Rectal smooth muscle tissue (tissue), 1 donor: ENCODE results near the gene PAQR5.
A peak's percentile ranks its signal among the peaks of the same experiment; 100 is the strongest.
"Not testable (repeated sequence)": the region's sequence is repeated elsewhere in the genome, so short reads cannot be mapped to it uniquely, and the experiment has no call there.

ENCODE experiments used
- H3K27ac ChIP-seq: one replicate; pipeline ENCODE4 v1.7.0; 2013; ENCODE audit warnings: low read depth, low read length, inconsistent platforms
- H3K27me3 ChIP-seq: one replicate; pipeline ENCODE4 v1.7.0; 2013; ENCODE audit warnings: low read length; ENCODE audit not compliant: control insufficient read depth, insufficient read depth
- H3K36me3 ChIP-seq: one replicate; pipeline ENCODE4 v1.7.0; 2013; ENCODE audit warnings: low read length; ENCODE audit not compliant: control insufficient read depth, insufficient read depth
- H3K4me1 ChIP-seq: one replicate; pipeline ENCODE4 v1.7.0; 2013; ENCODE audit warnings: low read length; ENCODE audit not compliant: control insufficient read depth, insufficient read depth
- H3K4me3 ChIP-seq: one replicate; pipeline ENCODE4 v1.7.0; 2013; ENCODE audit warnings: low read length
- H3K9ac ChIP-seq: one replicate; pipeline ENCODE4 v1.7.0; 2013; ENCODE audit warnings: low read length

The PAQR5 gene

DNA sequence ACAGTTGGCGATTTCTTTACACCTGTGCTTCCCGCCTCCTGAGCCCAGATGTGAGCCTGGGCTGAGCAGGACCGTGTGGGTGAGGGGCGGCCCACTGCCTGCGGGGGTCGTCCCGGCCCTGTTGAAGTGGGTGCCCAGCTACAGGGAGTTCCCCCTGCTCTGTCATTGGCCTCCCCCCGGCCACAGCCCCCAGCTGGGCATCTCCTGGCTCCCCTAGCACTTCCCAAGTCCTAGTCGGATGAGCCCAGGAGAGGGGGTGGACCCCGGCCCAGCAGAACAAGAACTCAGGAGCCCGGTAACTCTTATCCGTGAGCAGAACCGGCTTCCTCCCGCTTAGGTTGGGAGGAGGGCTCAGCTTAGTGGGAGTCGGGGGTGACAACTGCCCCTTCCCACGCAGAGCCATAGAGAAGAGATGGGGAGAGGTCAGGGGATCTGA, 757 bp downstream of the PAQR5 start:
- H3K9ac ChIP-seq, result no peak overlapping the region
- no peaks in the 10 kb centered on the region for H3K4me1 ChIP-seq
- H3K4me3 ChIP-seq, result peak overlapping the region; percentile 35
- H3K27me3 ChIP-seq, result peaks cover 9% of the 10 kb centered on the region
- no peak overlapping the region for H3K27ac ChIP-seq
- no peaks in the 10 kb centered on the region for H3K36me3 ChIP-seq

DNA sequence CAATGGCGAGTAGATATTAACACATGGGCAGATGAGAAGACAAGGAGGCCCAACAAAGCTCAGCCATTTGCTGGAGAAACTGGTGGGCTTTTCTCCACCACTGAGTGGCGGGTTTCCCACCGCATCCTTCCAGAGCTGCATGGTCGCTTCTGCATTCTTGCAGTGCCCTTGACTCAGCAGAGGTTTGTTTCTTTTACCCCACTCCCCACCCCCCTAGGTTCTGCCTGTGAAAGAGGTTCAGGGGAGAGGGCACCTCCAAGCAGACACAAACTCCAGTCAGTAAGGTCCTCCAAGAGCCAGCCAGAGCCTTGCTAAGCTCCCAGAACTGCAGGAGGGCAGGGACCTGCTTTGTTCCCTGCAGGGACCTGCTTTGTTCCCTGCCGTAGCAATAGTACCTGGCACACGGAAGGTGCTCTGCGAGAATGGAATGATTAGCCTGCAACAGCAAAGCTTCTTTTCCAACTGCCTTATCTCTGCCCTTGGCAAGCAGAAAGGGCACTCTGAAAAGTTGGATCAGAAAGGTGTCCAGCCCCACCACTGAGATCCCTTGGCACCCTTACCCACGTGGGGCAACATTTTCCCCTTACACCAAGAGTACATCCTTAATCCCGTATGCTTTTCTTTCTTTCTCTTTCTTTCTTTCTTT, 1.4 kb downstream of the PAQR5 start:
- peak overlapping the region; percentile 35 for H3K4me3 ChIP-seq
- H3K4me1 ChIP-seq, result no peaks in the 10 kb centered on the region
- H3K9ac ChIP-seq, result no peak overlapping the region
- peaks cover 9% of the 10 kb centered on the region for H3K27me3 ChIP-seq
- no peaks in the 10 kb centered on the region for H3K36me3 ChIP-seq
- H3K27ac ChIP-seq, result no peak overlapping the region

DNA sequence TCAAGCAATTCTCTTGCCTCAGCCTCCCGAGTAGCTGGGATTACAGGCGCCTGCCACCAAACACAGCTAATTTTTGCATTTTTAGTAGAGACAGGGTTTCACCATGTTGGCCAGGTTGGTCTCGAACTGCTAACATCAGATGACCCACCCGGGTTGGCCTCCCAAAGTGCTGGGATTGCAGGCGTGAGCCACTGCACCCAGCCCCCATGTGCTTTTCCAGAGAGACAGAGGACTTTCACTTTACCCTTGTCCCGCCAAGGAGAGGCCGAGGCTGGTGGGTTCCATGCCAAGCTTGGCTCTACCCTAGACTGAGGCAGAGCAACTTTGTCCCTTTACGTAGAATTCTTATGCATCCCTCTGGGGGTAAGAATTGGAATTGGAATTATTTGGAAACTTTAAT, 2.4 kb downstream of the PAQR5 start:
- H3K4me1 ChIP-seq, H3K27me3 ChIP-seq, H3K27ac ChIP-seq, H3K9ac ChIP-seq, H3K36me3 ChIP-seq: not testable (repeated sequence)
- H3K4me3 ChIP-seq, result peak overlapping the region; percentile 18

DNA sequence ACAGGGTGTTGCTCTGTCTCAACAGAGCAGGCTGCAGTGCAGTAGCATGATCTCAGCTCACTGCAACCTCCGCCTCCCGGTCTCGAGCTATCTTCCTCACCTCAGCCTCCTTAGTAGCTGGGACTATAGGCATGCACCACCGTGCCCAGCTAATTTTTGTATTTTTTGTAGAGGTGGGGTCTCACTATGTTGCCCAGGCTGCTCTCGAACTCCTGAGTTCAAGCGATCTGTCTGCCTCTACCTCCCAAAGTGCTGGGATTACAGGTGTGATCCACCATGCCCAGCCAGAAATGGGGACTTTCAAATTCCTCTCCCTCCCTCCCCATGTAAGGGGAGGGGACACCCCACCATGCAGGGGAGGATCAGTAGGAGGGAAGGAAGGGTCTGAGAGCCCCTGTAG, 3.4 kb downstream of the PAQR5 start:
- H3K27me3 ChIP-seq, H3K4me3 ChIP-seq, H3K36me3 ChIP-seq, H3K4me1 ChIP-seq, H3K9ac ChIP-seq, H3K27ac ChIP-seq: not testable (repeated sequence)

DNA sequence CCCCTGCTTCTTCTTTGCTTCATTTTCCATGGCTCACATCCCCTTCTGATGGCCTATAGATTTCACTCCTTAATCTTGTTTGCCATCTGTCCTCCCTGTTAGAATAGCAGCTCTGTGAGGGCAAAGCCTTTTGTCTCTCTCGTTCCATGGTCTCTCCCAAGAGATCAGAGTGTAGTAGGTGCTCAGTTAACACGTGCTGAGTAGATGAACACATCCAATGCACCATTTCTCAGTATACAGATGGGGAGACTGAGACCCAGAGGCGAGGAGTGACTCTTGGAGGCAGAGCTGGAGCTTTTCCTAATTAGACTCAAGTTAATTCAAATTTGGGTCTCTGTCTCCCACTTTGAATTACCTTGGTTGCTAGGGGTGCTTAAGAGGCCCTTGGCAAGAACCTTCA, 4.2 kb downstream of the PAQR5 start:
- peaks cover 9% of the 10 kb centered on the region for H3K27me3 ChIP-seq

DNA sequence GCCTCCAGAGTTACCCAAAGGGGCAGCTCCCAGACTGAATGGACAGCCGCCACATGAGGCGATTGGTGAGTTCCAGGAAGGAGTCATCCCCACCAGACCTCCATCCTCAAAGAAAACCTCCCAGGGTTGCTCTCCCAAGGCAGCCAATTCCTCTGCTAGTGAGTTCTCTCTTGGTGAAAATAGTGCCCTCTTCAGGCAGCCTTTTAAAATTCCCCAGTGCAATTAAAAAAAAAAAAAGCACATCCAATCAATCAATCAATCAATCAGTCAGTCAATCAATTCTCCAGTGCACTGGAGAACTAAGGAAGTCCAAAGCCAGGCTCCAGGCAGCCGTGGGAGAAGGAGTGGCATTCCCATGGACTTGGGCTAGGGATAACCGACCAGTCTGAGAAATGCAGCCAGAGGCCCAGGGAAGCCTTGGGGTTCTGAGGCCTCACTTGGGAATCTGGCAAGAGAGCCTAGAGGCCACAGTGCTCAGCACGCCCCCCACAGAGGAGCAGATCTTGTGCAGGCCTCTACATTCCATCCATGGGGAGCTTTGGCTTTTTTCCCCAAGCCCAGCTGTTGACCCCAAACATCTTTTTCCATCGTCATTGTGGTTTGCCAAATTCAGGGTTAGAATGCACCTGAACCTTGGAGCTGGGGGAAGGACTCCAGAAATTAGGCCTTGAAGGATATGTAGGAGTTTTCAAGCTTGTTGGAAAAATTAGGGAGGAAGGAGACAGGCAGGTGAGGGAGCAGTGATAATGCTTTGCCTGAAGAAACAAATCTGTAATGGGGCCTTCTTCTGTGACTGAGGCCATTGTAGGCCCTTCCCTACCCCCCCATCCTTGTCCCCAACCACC, 4.8 kb downstream of the PAQR5 start:
- no peak overlapping the region for H3K4me3 ChIP-seq
- H3K4me1 ChIP-seq, result no peaks in the 10 kb centered on the region
- H3K27ac ChIP-seq, result no peak overlapping the region
- no peaks in the 10 kb centered on the region for H3K36me3 ChIP-seq
- no peak overlapping the region for H3K9ac ChIP-seq
- H3K27me3 ChIP-seq, result peaks cover 5% of the 10 kb centered on the region

More for the DNA sequence above, 4.2 kb downstream of the PAQR5 start:
- Histone ChIP-seq H3K9ac (no peak overlapping the region), H3K4me1 (no peaks in the 10 kb centered on the region), H3K36me3 (no peaks in the 10 kb centered on the region), H3K4me3 (no peak overlapping the region), H3K27ac (no peak overlapping the region)

DNA sequence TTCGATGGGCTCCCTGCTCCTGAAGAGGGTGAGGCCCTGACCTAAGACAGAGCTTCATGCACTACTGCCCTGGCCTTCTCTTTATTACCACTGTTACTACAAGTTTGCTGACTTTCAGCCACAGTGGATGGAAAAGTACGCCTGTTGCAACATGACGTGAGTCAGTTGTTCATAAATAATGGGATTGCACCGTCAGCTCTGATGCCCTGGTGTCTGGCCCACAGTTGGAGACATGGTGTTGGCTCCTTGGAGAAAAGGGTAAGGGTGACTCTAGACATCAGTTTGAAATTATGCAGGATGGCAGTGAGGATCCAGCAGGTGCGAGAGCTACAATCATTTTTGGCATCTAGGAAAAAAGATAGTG, 5.5 kb downstream of the PAQR5 start:
- H3K27me3 ChIP-seq, result peaks cover 5% of the 10 kb centered on the region
- no peaks in the 10 kb centered on the region for H3K4me1 ChIP-seq
- H3K36me3 ChIP-seq, result no peaks in the 10 kb centered on the region
- no peak overlapping the region for H3K4me3 ChIP-seq
- no peak overlapping the region for H3K27ac ChIP-seq
- no peak overlapping the region for H3K9ac ChIP-seq

DNA sequence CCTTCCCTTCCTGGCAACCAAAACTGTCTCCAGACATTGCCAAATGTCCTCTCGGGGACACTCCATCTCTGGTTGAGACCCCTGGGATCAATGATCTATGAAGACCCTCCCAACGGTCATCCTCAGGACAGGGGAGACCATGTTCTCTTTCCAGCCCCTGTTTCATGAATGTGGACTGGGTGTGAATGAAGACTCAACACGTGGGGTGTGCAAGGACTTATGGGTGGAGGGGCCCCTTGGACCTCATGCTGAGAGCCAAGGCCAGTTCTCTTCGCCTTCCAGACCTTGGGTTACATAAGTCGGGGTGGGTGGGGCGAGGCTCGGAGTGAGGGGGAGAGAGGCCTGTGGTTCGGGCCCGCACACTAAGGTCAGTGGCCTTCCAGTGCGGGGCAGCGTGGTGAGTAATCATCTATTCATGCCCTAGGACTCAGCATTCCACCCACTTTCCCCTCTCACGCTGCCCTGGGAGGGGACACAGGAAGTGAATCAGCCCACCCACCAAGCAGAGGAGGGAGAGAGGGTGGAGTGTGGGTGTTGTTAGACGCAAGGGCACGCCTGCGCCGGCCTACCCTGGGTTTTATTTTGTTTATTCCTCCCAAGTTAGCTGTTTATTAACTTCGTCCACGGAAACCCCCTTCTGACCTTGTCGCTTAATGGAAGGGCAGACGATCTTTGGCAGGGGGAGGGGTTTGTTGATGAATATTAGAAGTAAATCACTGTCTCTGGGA, 6.7 kb downstream of the PAQR5 start:
- Histone ChIP-seq H3K36me3 (no peaks in the 10 kb centered on the region), H3K27ac (no peak overlapping the region), H3K9ac (no peak overlapping the region), H3K27me3 (no peaks in the 10 kb centered on the region), H3K4me3 (no peak overlapping the region), H3K4me1 (no peaks in the 10 kb centered on the region)

DNA sequence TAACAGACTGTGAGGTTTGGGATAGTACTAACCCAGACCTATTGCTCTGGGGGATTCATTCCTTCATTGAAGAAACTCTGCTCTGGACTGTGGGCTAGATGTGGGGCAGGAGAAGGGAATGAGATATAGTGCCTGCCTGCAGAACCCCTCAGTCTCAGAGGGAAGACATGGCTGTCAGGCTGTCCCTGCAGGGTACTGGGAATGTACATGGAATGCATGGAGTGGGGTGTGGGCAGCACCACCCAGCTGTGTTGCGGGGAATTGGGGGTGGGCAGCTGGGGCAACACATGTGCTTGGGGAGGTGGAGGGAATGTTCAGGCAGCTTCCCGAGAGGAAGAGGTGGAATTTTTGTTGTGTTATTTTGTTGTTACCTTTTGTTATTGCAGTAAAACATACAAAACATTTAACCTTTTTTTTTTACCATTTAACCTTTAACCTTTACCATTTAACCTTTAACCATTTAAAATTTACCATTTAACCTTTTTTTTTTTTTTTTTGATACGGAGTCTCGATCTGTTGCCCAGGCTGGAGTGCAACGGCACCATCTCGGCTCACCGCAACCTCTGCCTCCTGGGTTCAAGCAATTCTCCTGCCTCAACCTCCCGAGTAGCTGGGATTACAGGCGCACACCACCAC, 7.3 kb downstream of the PAQR5 start:
- H3K4me1 ChIP-seq, result no peaks in the 10 kb centered on the region
- H3K36me3 ChIP-seq, result no peaks in the 10 kb centered on the region
- H3K9ac ChIP-seq, result no peak overlapping the region
- H3K27me3 ChIP-seq, result no peaks in the 10 kb centered on the region
- H3K27ac ChIP-seq, result no peak overlapping the region
- no peak overlapping the region for H3K4me3 ChIP-seq

DNA sequence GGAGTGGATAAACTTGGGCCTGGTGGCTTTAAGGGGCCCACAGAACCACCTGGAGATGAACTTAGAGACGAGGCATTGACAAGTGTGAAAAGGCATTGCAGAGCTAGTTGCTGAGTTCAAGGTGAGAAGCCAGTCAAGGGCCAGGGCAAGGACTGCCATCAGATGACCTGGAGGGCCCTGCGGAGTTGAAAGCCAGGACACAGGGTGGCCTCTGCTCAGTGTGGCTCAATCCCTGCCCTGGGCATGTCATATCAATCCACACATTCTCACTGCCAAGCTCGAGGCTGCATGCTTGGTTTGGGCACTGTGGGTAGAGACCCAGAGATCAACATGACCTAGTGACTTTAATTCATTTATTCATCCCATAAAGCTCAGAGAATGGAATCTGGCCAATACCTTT, 9.2 kb downstream of the PAQR5 start:
- H3K4me3 ChIP-seq, result no peak overlapping the region
- H3K9ac ChIP-seq, result no peak overlapping the region
- no peak overlapping the region for H3K27ac ChIP-seq

DNA sequence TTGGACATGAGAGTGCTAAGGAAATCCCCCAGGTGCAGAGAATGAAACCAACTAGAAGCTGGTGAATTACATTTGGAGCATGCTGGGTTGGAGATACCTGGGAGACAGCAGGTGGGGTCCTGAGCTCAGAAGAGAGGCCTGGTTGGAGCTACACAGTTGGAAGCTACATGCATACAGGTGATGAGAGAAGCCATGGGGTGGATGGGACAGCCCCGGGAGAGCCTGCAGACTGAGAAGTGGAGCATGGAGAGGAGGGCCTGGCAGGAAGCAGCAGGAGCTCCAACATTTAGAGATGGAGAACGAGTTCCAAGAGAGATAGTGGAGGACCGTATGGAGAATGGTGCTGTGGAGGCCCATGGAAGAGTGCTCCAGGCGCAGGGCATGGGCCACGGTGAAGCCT, 10.2 kb downstream of the PAQR5 start:
- no peaks in the 10 kb centered on the region for H3K4me1 ChIP-seq
- H3K9ac ChIP-seq, result no peak overlapping the region
- no peak overlapping the region for H3K4me3 ChIP-seq
- no peaks in the 10 kb centered on the region for H3K27me3 ChIP-seq
- H3K36me3 ChIP-seq, result no peaks in the 10 kb centered on the region
- no peak overlapping the region for H3K27ac ChIP-seq

More for the DNA sequence above, 9.2 kb downstream of the PAQR5 start:
- Histone ChIP-seq H3K27me3 (no peaks in the 10 kb centered on the region), H3K4me1 (no peaks in the 10 kb centered on the region), H3K36me3 (no peaks in the 10 kb centered on the region)

DNA sequence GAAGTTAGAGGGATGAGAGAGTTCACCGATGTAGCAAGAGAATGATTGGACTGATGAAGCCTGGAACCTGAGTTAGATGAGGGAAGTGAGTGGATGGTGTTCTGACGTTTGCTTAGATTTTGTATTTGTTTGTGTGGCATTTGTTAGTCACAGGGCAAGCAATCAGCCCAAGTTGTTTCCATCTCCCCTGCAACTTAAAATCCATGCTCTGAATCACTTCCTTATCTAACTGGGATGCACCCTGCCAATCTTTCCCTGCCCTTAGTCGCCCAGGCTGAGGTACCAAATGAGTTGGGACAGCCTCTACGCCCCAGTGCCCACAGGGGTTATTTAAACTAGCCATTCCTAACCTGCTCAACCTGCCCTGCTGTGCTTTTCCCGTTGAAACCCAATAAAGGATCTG, 12.6 kb downstream of the PAQR5 start:
- no peaks in the 10 kb centered on the region for H3K36me3 ChIP-seq
- H3K4me1 ChIP-seq, result no peaks in the 10 kb centered on the region
- no peak overlapping the region for H3K9ac ChIP-seq
- no peaks in the 10 kb centered on the region for H3K27me3 ChIP-seq
- no peak overlapping the region for H3K27ac ChIP-seq
- H3K4me3 ChIP-seq, result no peak overlapping the region
